ENCODE measurements around the gene DCP2.

- TF ChIP-seq, protein P1, sequence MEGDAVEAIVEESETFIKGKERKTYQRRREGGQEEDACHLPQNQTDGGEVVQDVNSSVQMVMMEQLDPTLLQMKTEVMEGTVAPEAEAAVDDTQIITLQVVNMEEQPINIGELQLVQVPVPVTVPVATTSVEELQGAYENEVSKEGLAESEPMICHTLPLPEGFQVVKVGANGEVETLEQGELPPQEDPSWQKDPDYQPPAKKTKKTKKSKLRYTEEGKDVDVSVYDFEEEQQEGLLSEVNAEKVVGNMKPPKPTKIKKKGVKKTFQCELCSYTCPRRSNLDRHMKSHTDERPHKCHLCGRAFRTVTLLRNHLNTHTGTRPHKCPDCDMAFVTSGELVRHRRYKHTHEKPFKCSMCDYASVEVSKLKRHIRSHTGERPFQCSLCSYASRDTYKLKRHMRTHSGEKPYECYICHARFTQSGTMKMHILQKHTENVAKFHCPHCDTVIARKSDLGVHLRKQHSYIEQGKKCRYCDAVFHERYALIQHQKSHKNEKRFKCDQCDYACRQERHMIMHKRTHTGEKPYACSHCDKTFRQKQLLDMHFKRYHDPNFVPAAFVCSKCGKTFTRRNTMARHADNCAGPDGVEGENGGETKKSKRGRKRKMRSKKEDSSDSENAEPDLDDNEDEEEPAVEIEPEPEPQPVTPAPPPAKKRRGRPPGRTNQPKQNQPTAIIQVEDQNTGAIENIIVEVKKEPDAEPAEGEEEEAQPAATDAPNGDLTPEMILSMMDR (tag by site-specific recombination; IDR thresholded peaks at IDR 0.05), result no peak
- TF ChIP-seq ZNF423 (tag by site-specific recombination; IDR thresholded peaks at IDR 0.05) (no peak), ZNF121 (tag by site-specific recombination; IDR thresholded peaks at IDR 0.05) (no peak), REST (tag by site-specific recombination; IDR thresholded peaks at IDR 0.05) (no peak), ZFHX2 (tag by site-specific recombination; conservative IDR thresholded peaks at IDR 0.05) (no peak), ZNF639 (tag by site-specific recombination; IDR thresholded peaks at IDR 0.05) (no peak), ZNF660 (tag by site-specific recombination; IDR thresholded peaks at IDR 0.05) (no peak), ZBTB8A (tag by site-specific recombination; IDR thresholded peaks at IDR 0.05) (no peak), MEIS1 (CRISPR knock-in tag; IDR thresholded peaks at IDR 0.05; ENCODE audit: borderline replicate concordance) (no peak), HOXA7 (CRISPR knock-in tag; IDR thresholded peaks at IDR 0.05; ENCODE audit: borderline replicate concordance) (no peak), TRIM28 (IDR thresholded peaks at IDR 0.05; ENCODE audit: borderline replicate concordance, low read length) (no peak)
- TF ChIP-seq, protein P2, sequence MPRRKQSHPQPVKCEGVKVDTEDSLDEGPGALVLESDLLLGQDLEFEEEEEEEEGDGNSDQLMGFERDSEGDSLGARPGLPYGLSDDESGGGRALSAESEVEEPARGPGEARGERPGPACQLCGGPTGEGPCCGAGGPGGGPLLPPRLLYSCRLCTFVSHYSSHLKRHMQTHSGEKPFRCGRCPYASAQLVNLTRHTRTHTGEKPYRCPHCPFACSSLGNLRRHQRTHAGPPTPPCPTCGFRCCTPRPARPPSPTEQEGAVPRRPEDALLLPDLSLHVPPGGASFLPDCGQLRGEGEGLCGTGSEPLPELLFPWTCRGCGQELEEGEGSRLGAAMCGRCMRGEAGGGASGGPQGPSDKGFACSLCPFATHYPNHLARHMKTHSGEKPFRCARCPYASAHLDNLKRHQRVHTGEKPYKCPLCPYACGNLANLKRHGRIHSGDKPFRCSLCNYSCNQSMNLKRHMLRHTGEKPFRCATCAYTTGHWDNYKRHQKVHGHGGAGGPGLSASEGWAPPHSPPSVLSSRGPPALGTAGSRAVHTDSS (tag by site-specific recombination; IDR thresholded peaks at IDR 0.05), result no peak
Observed at GRCh38 chr5:112933105-112933504, 43.5 kb upstream of the DCP2 start.

Data from HEK293 (cell line).